Measurements from ENCODE around the gene NFAT5. TPM values are rescaled to one million over a fixed set of nuclear protein-coding genes. Genes with fewer than 3 reads are reported as not detected.
"Not testable (repeated sequence)": the region's sequence is repeated elsewhere in the genome, so short reads cannot be mapped to it uniquely, and the experiment has no call there.

The NFAT5 gene
- total RNA-seq, 2 donors from 2014 or later: 35.6 to 43.3 TPM

DNA sequence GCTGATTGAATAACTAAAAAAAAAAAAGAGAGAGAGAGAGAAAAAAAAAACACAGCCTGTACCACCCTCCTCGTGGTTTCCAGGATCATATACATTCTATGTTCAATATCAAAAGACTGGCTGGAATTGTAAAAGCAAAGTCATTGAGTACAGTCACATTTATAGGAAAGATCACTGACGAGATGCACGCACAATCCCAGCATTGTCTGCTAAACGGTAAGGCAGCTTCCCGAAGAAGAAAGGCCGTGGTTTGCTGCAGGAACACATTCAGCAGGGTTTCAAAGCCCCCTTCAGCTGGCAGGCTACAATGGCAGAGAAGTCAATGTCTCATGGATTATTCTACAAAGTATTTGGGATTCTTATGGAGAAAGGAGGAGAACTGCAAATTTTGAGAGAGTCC lies 151.3 kb downstream of the NFAT5 start:
- no peak overlapping the region for H3K4me3 Mint-ChIP-seq
- no peaks in the 10 kb centered on the region for H3K9me3 ChIP-seq (ENCODE audit: control insufficient read depth, low read length, poor library complexity, severe bottlenecking)
- H3K4me1 Mint-ChIP-seq: no peaks in the 10 kb centered on the region
- no peak overlapping the region for H3K27ac Mint-ChIP-seq
- DNase-seq (no peak), ATAC-seq (no peak)
- no peaks in the 10 kb centered on the region for H3K27me3 Mint-ChIP-seq
- no peaks in the 10 kb centered on the region for H3K36me3 Mint-ChIP-seq (ENCODE audit: low read depth)

DNA sequence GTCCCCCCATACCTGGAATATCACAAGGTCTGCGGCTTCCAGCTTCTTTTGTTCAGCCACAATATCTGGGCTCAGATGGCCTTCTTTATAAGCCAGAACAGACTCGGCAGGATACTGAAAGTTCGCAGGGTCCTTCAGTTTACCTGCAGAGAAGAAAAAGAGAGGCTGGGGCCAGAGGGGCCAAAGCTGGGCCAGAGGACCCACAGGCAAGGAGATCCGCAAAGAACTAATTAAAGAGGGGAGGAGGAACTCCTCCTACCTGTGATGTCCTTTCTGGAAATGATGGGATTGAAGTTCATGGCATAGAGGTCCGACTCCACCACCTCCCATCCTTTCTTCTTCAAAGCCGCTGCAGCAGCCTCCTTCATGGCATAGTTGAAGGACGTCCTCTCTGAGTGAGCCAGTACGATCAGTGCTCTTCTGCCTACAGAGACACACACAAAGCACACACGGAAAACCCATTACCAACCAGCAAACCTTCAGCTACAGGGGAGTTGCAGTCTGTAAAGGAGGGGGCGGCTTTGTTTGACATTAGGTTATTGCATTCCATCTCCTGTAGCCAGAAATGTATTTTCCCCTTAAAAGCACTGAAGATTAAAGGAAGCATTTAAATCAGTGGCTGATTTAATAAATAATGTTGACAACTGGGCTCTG lies 152.5 kb downstream of the NFAT5 start:
- Mint-ChIP-seq H3K4me3 (no peak overlapping the region), H3K36me3 (ENCODE audit: low read depth) (no peaks in the 10 kb centered on the region), H3K4me1 (no peaks in the 10 kb centered on the region), H3K27ac (peak overlapping the region; percentile 78), H3K27me3 (no peaks in the 10 kb centered on the region)
- no peak for ATAC-seq
- no peak for DNase-seq
- H3K9me3 ChIP-seq (ENCODE audit: control insufficient read depth, low read length, poor library complexity, severe bottlenecking): no peaks in the 10 kb centered on the region

DNA sequence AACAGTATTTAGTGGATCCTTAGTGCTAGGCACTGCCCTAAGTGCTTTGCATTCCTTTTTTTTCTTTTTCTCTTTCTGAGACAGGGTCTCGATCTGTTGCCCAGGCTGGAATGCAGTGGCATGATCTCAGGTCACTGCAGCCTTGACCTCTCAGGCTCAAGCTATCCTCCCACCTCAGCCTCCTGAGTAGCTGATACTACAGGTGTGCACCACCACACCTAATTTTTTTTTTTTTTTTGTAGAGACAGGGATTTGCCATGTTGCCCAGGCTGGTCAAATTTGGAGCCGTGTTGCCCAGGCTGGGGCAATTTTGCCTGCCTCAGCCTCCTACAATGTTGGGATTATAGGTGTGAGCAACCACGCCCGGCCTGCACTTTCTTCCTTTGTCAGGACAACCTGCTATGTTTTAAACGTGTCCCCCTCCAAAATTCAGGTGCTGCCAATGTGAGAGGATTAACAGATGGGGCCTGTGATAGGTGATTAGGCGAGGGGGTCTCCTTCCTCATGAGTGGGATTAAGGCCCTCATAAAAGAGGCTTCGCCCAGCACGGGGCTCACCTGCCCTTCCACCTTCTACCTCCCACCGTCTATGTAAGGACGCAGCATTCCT lies 155.2 kb downstream of the NFAT5 start:
- H3K36me3 Mint-ChIP-seq (ENCODE audit: low read depth): no peaks in the 10 kb centered on the region
- H3K4me3 Mint-ChIP-seq: no peak overlapping the region
- H3K4me1 Mint-ChIP-seq: peaks cover 6% of the 10 kb centered on the region
- DNase-seq (no peak), ATAC-seq (no peak)
- no peaks in the 10 kb centered on the region for H3K9me3 ChIP-seq (ENCODE audit: control insufficient read depth, low read length, poor library complexity, severe bottlenecking)
- H3K27ac Mint-ChIP-seq: no peak overlapping the region
- H3K27me3 Mint-ChIP-seq: no peaks in the 10 kb centered on the region

DNA sequence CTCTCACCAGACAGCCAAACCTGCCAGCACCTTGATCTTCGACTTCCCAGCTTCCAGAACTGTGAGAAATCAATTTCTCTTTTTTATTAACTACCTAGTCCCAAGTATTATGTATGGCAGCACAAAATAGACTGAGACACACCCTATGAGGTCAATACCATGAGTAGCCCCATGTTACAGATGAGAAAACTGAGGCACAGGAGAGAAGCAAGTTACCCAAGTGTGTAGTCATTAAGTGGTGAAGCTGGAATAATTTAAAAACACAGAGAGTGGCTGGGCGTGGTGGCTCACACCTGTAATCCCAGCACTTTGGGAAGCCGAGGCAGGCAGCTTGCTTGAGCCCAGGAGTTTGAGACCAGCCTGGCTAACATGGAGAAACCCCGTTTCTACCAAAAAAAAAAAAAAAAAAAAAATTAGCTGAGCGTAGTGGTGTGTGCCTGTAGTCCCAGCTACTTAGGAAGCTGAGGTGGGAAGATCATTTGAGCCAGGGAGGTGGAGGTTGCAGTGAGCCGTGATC lies 155.7 kb downstream of the NFAT5 start:
- Mint-ChIP-seq H3K36me3 (ENCODE audit: low read depth) (no peaks in the 10 kb centered on the region), H3K27me3 (no peaks in the 10 kb centered on the region), H3K4me3 (no peak overlapping the region), H3K4me1 (peaks cover 9% of the 10 kb centered on the region), H3K27ac (no peak overlapping the region)
- no peak for DNase-seq
- no peaks in the 10 kb centered on the region for H3K9me3 ChIP-seq (ENCODE audit: control insufficient read depth, low read length, poor library complexity, severe bottlenecking)
- ATAC-seq: no peak

DNA sequence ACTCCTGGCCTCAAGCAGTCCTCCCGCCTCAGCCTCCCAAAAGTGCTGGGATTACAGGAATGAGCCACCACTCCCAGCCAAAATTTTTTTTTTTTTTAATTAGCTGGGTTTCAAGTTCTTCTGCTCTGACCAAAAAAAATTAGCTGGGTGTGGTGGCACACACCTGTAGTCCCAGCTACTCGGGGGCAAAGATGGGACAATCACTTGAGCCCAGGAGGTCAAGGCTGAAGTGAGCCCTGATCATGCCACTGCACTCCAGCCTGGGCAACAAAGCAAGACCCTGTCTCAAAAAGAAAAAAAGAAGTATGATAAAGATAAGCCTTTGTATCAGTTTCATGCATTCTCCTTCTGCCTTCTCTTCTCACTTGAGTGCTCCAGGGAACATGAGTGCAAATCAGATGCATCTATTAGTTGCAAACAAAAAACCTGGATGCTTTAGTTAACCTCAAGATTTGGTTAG lies 158.7 kb downstream of the NFAT5 start:
- Mint-ChIP-seq H3K27ac (no peak overlapping the region), H3K36me3 (ENCODE audit: low read depth) (no peaks in the 10 kb centered on the region), H3K4me1 (peaks cover 16% of the 10 kb centered on the region)

DNA sequence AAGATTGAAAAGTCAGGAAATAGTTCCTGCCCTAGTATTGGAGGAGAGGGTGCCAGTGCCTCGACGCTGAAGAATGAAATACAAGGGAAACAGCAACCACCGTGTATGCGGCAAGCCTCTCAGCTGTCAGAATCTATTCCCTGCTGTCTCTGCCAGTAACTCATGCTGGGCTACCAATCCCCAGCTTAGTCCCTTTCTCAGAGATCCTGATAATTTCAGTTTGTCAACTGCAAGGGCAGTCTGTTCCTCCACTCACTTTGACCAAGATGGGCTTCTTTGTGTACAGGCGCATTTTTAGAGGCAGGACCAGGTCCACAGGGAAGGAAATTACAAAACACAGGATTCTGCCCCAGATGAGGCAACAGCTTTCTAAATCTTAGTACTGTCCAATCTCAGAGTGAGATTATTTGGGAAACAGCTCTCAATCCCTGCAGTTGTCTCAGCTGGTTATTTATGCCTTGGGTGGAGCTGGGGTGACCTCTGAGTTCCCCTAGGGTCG lies 159.3 kb downstream of the NFAT5 start:
- no peak for DNase-seq
- Mint-ChIP-seq H3K36me3 (ENCODE audit: low read depth) (no peaks in the 10 kb centered on the region), H3K4me1 (peaks cover 20% of the 10 kb centered on the region), H3K27ac (peak overlapping the region; percentile 92), H3K4me3 (peak overlapping the region; percentile 95), H3K27me3 (no peaks in the 10 kb centered on the region)
- ATAC-seq: no peak
- no peaks in the 10 kb centered on the region for H3K9me3 ChIP-seq (ENCODE audit: control insufficient read depth, low read length, poor library complexity, severe bottlenecking)

More for the DNA sequence above, 158.7 kb downstream of the NFAT5 start:
- Mint-ChIP-seq H3K27me3 (no peaks in the 10 kb centered on the region), H3K4me3 (no peak overlapping the region)
- DNase-seq (no peak), ATAC-seq (no peak)
- no peaks in the 10 kb centered on the region for H3K9me3 ChIP-seq (ENCODE audit: control insufficient read depth, low read length, poor library complexity, severe bottlenecking)

DNA sequence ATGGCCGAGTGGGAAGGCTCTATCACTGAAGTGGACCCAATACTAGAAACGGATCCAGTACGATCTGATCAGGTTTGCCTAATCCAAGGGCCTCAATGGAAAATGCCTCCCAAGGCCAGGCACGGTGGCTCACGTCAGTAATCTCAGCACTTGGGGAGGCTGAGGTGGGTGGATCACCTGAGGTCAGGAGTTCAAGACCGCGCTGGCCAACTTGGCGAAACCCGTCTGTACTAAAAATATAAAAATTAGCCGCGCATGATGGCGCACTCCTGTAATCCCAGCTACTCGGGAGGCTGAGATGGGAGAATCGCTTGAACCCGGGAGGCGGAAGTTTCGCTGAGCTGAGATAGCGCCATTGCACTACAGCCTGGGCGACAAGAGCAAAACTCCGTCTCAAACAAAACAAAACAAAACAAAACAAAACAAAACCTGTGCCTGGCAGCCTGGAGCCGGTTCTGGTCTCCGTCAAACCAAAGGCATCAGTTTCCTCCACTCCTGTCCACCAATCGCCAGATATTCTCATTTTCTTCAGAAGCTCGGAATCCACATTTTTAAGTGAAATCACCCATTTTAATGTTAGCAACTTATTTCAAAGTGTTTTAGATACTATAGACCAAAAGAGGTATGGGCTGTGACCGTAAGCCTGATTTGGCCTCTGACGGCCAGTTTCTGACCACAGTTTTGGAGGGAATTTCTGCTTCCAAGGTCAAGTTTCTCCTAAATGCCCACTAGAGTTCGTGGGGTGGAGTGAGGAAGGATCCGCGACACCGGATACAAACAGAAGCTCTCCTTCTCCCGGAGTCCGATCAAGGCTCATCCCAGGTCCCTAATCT lies 159.9 kb downstream of the NFAT5 start:
- peak overlapping the region; percentile 95 for H3K4me3 Mint-ChIP-seq
- no peaks in the 10 kb centered on the region for H3K27me3 Mint-ChIP-seq
- no peaks in the 10 kb centered on the region for H3K9me3 ChIP-seq (ENCODE audit: control insufficient read depth, low read length, poor library complexity, severe bottlenecking)
- no peaks in the 10 kb centered on the region for H3K36me3 Mint-ChIP-seq (ENCODE audit: low read depth)
- H3K4me1 Mint-ChIP-seq: peaks cover 20% of the 10 kb centered on the region
- DNase-seq (no peak), ATAC-seq (no peak)
- H3K27ac Mint-ChIP-seq: peak overlapping the region; percentile 92

DNA sequence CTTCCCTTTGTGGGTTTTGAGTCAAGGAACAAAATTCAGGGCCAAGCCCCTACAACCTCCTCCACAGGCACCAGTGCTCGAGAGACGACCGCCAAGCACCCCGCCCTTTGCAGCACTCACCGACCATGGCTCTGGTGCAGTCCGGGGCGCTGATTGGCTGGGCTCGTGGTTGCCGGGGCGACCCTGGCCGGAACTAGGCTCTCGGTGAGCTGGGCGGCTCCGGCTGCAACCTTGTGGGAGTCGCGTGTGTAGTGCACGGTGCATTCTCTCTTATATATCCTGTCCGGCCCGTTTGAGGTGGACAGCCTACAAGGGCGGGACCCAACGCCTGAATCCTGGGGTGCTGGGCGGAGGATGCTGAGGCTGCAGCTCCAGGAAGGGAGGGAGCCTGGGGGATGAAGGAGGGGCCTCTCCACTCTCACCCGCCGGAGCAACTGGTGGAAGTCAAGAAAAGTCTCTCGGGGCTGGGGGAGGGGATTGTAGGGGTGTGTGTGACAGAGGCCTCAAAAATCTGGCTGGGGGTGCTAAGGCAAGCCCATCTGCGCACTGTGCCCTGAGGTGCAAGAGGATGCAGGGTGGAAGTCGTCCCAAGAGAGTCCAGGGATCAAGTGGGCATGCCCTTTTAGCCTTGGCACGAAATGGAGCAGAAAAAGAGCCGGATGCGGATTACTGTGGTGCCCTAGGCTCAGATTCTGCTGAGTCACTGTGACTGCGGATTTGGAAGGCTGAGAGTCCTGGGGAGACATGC lies 160.7 kb downstream of the NFAT5 start, which contains the start of gene NQO1:
TSS of gene NQO1 (minus strand) at position 248 of the 748 bp plus-strand sequence. CDS start at position 127, 121 bp downstream.
- DNase-seq (peak; percentile 64 to 68 (median 65)), ATAC-seq (peak; percentile 99)
- H3K9me3 ChIP-seq (ENCODE audit: control insufficient read depth, low read length, poor library complexity, severe bottlenecking): no peaks in the 10 kb centered on the region
- Mint-ChIP-seq H3K4me3 (peak within 1 kb of the TSS; percentile 95), H3K36me3 (ENCODE audit: low read depth) (no peaks in the 10 kb centered on the region), H3K27ac (peak within 1 kb of the TSS; percentile 92), H3K4me1 (peaks cover 20% of the 10 kb centered on the region), H3K27me3 (no peaks in the 10 kb centered on the region)

DNA sequence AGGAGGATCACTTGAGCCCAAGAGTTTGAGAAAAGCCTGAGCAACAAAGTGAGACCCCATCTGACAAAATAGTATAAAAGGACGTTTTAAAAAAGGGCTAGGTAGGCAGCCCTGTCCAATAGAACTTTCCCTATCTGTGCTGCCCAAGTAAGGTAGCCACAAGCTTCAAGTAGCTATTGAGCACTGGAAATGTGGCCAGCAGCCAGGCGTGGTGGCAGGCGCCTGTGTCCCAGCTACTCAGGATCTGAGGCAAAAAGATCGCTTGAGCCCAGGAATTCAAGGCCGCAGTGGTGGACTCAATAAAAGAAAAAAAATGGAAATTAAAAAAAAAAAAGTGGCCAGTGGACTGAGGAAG lies 162.1 kb downstream of the NFAT5 start:
- no peaks in the 10 kb centered on the region for H3K36me3 Mint-ChIP-seq (ENCODE audit: low read depth)
- DNase-seq: no peak
- no peaks in the 10 kb centered on the region for H3K27me3 Mint-ChIP-seq
- no peak overlapping the region for H3K27ac Mint-ChIP-seq
- no peak for ATAC-seq
- no peaks in the 10 kb centered on the region for H3K9me3 ChIP-seq (ENCODE audit: control insufficient read depth, low read length, poor library complexity, severe bottlenecking)
- H3K4me3 Mint-ChIP-seq: no peak overlapping the region
- peaks cover 20% of the 10 kb centered on the region for H3K4me1 Mint-ChIP-seq

DNA sequence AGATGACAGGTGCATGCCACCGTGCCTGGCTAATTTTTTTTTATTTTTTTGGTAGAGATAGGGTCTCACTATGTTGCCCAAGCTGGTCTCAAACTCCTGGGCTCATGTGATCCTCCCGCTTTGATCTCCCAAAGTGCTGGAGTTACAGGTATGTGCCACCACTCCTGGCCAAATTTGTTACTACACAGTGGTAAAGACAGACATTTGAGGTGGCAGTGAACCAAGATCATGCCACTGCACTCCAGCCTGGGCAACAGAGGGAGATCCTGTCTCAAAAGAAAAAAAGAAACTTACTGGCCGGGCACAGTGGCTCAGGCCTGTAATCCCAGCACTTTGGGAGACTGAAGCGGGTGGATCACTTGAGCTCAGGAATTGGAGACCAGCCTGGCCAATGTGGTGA lies 163.3 kb downstream of the NFAT5 start:
- not testable (repeated sequence) for H3K27me3 Mint-ChIP-seq, DNase-seq

DNA sequence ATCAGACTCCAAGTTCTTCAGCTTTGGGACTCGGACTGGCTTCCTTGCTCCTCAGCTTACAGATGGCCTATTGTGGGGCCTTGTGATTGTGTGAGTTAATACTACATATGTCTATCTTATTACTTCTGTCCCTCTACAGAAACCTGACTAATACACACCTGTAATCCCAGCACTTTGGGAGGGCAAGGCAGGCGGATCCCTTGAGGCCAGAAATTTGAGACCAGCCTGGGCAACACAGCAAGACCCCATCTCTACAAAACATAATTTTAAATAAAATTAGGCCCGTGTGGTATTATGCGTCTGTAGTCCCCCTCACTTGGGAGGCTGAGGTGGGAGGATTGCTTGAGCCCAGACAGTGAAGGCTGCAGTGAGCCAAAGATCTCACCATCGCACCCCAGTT lies 165.5 kb downstream of the NFAT5 start:
- not testable (repeated sequence) for H3K4me3 Mint-ChIP-seq; H3K27ac Mint-ChIP-seq; H3K9me3 ChIP-seq (ENCODE audit: control insufficient read depth, low read length, poor library complexity, severe bottlenecking); ATAC-seq; H3K27me3 Mint-ChIP-seq; H3K36me3 Mint-ChIP-seq (ENCODE audit: low read depth); DNase-seq
- peaks cover 13% of the 10 kb centered on the region for H3K4me1 Mint-ChIP-seq

More for the DNA sequence above, 163.3 kb downstream of the NFAT5 start:
- not testable (repeated sequence) for H3K36me3 Mint-ChIP-seq (ENCODE audit: low read depth); H3K27ac Mint-ChIP-seq; ATAC-seq; H3K4me3 Mint-ChIP-seq; H3K9me3 ChIP-seq (ENCODE audit: control insufficient read depth, low read length, poor library complexity, severe bottlenecking)
- H3K4me1 Mint-ChIP-seq: peaks cover 20% of the 10 kb centered on the region

DNA sequence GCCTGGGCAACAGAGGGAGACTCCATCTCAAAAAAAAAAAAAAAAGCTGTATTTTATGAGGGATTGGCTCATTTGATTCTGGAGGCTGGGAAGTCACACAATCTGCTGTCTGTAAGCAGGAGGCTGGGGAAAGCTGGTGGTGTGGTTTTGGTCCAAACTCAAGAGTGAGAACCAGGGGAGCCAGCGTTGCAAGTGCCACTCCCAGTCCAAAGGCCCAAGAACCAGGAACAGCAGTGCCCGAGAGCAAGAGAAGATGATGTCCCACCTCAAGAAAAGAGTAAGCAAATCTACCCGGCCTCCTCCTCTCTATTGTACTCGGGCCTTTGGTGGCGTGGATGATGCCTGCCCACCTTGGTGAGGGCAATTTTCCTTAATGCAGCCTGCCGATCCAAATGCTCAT lies 166.3 kb downstream of the NFAT5 start:
- H3K9me3 ChIP-seq (ENCODE audit: control insufficient read depth, low read length, poor library complexity, severe bottlenecking): no peaks in the 10 kb centered on the region
- DNase-seq (no peak), ATAC-seq (no peak)
- no peaks in the 10 kb centered on the region for H3K27me3 Mint-ChIP-seq
- no peaks in the 10 kb centered on the region for H3K36me3 Mint-ChIP-seq (ENCODE audit: low read depth)
- H3K4me3 Mint-ChIP-seq: no peak overlapping the region
- H3K27ac Mint-ChIP-seq: no peak overlapping the region
- peaks cover 5% of the 10 kb centered on the region for H3K4me1 Mint-ChIP-seq
